IMR-90 (cell line): ENCODE data around the gene ADGRA3. TPM values are rescaled to one million over a fixed set of nuclear protein-coding genes. Genes with fewer than 3 reads are reported as not detected.

Source experiments
- ATAC-seq: fragments of 200-7000 bp; cut with Tn5 transposase; 2 replicates; pipeline ENCODE4 v1.9.1; 2020; ENCODE audit warnings: low read depth, mild to moderate bottlenecking, moderate library complexity
- BruUV-seq: library from RNA; stranded (reverse); fragments of 400-500 nt; replicated peaks from 2 replicates; lab custom pipeline; 2021; lab: Mats Ljungman, UMichigan
- CTCF ChIA-PET: fragments of 300-600 bp; formaldehyde crosslinking; extraction: SDS; loops from one replicate; lab custom pipeline; 2021; ENCODE audit warnings: antibody characterized with exemption; lab: Yijun Ruan, JAX
- POLR2A ChIA-PET: fragments of 300-600 bp; sonication (Branson Sonifier 250); formaldehyde crosslinking; loops from one replicate; lab custom pipeline; 2022; ENCODE audit warnings: antibody characterized with exemption; ENCODE audit not compliant: unreplicated experiment; lab: Charles Lee
- DNase-seq: peaks from one replicate; pipeline ENCODE4 v3.0.0; 2013
- H2AFZ ChIP-seq: replicated peaks from 2 replicates; pipeline ENCODE3; 2013; ENCODE audit warnings: low read length, mild to moderate bottlenecking; ENCODE audit not compliant: poor library complexity
- H2AK5ac ChIP-seq: 2 replicates; pipeline ENCODE4 v1.6.1; 2013; ENCODE audit warnings: low read depth, low read length, inconsistent platforms
- H2AK9ac ChIP-seq: replicated peaks from 2 replicates; pipeline ENCODE3; 2013; ENCODE audit warnings: mild to moderate bottlenecking, low read depth, low read length, moderate library complexity; ENCODE audit not compliant: poor library complexity
- H2BK120ac ChIP-seq: 2 replicates; pipeline ENCODE4 v1.6.1; 2013; ENCODE audit warnings: low read depth, low read length, inconsistent platforms
- H2BK15ac ChIP-seq: 3 replicates; pipeline ENCODE4 v1.6.1; 2013; ENCODE audit warnings: low read depth, low read length, inconsistent platforms
- H2BK20ac ChIP-seq: 2 replicates; pipeline ENCODE4 v1.6.1; 2013; ENCODE audit warnings: low read depth, mild to moderate bottlenecking, inconsistent platforms, low read length, moderate library complexity
- H2BK5ac ChIP-seq: 2 replicates; pipeline ENCODE4 v1.6.1; 2013; ENCODE audit warnings: mild to moderate bottlenecking, low read depth, low read length, inconsistent platforms; ENCODE audit not compliant: poor library complexity, severe bottlenecking
- H3K14ac ChIP-seq: replicated peaks from 2 replicates; pipeline ENCODE4 v1.6.1; 2013; ENCODE audit warnings: low read depth, low read length, inconsistent platforms
- H3K18ac ChIP-seq: 2 replicates; pipeline ENCODE4 v1.6.1; 2013; ENCODE audit warnings: low read depth, low read length, control low read depth
- H3K23ac ChIP-seq: 2 replicates; pipeline ENCODE4 v1.6.1; 2013; ENCODE audit warnings: low read depth, low read length, inconsistent platforms
- H3K27ac ChIP-seq: 2 replicates; pipeline ENCODE4 v1.5.1; 2013; ENCODE audit warnings: mild to moderate bottlenecking, control low read depth, low read length; ENCODE audit not compliant: insufficient read depth
- H3K27me3 ChIP-seq: 2 replicates; pipeline ENCODE4 v1.6.1; 2013; ENCODE audit warnings: low read length; ENCODE audit not compliant: control insufficient read depth, insufficient read depth
- H3K36me3 ChIP-seq: 2 replicates; pipeline ENCODE4 v1.6.1; 2013; ENCODE audit warnings: low read length, mixed read lengths; ENCODE audit not compliant: control insufficient read depth, insufficient read depth
- H3K4ac ChIP-seq: 2 replicates; pipeline ENCODE4 v1.6.1; 2013; ENCODE audit warnings: low read depth, low read length, inconsistent platforms
- H3K4me1 ChIP-seq: 2 replicates; pipeline ENCODE4 v1.6.1; 2013; ENCODE audit warnings: low read length, mixed read lengths; ENCODE audit not compliant: control insufficient read depth, insufficient read depth
- H3K4me2 ChIP-seq: 2 replicates; pipeline ENCODE4 v1.6.1; 2013; ENCODE audit warnings: low read depth, mild to moderate bottlenecking, control low read depth, low read length, moderate library complexity
- H3K4me3 ChIP-seq: 2 replicates; pipeline ENCODE4 v1.5.1; 2013; ENCODE audit warnings: low read depth, mild to moderate bottlenecking, control low read depth, low read length, moderate library complexity; ENCODE audit not compliant: insufficient read depth
- H3K56ac ChIP-seq: 2 replicates; pipeline ENCODE4 v1.6.1; 2013; ENCODE audit warnings: low read length, inconsistent platforms; ENCODE audit not compliant: insufficient read depth; ENCODE audit errors: extremely low read depth
- H3K79me1 ChIP-seq, 2 experiments: 2 replicates each; pipeline ENCODE4 v1.6.1; 2013; ENCODE audit warnings: low read length in 2 of 2, inconsistent platforms in 1 of 2, low read depth in 1 of 2
- H3K9ac ChIP-seq: 2 replicates; pipeline ENCODE4 v1.6.1; 2013; ENCODE audit warnings: low read depth, low read length, control low read depth
- H3K9me1 ChIP-seq: 2 replicates; pipeline ENCODE4 v1.6.1; 2013; ENCODE audit warnings: low read length, inconsistent platforms; ENCODE audit not compliant: insufficient read depth
- H3K9me3 ChIP-seq: 2 replicates; pipeline ENCODE4 v1.6.1; 2013; ENCODE audit warnings: low read length; ENCODE audit not compliant: control insufficient read depth, insufficient read depth
- H4K20me1 ChIP-seq: 2 replicates; pipeline ENCODE4 v1.6.1; 2013; ENCODE audit warnings: low read length, inconsistent platforms; ENCODE audit not compliant: insufficient read depth
- H4K5ac ChIP-seq: 2 replicates; pipeline ENCODE4 v1.6.1; 2013; ENCODE audit warnings: mild to moderate bottlenecking, low read depth, low read length, control low read depth
- H4K8ac ChIP-seq, 2 experiments: 2 replicates each; pipeline ENCODE4 v1.6.1; 2013; ENCODE audit warnings: low read depth in 2 of 2, low read length in 2 of 2, control low read depth in 1 of 2, inconsistent platforms in 1 of 2
- H4K91ac ChIP-seq: 2 replicates; pipeline ENCODE4 v1.6.1; 2013; ENCODE audit warnings: low read depth, low read length, inconsistent platforms; ENCODE audit not compliant: insufficient read depth
- WGBS, 2 experiments: methylation state at CpG; one replicate each; pipeline versions ENCODE4 v1.1.5 to v1.1.7; 2013; ENCODE audit warnings: missing lambda C conversion rate in 2 of 2; ENCODE audit not compliant: insufficient read length in 1 of 2; ENCODE audit errors: extremely low coverage in 2 of 2; 5-methylcytosine and 5-hydroxymethylcytosine counted together
- dilution Hi-C: fragments of 300-500 bp; cut with HindIII; formaldehyde crosslinking; loops from one replicate; pipeline ENCODE4 v1.14.3; 2018; ENCODE audit warnings: low sequenced_read_pairs; ENCODE audit not compliant: unreplicated experiment
- in situ Hi-C: fragments of 300-500 bp; cut with MboI; formaldehyde crosslinking; loops from 3 replicates; pipeline ENCODE4 v1.14.3; 2019; ENCODE audit warnings: low sequenced_read_pairs, inconsistent platforms, mixed read lengths
- intact Hi-C: fragments of 100-400 bp; cut with micrococcal nuclease; formaldehyde crosslinking; loops from 2 replicates; pipeline ENCODE4 v1.10.0; 2022
- polyA plus RNA-seq, 3 experiments: library from polyadenylated mRNA; depleted of rRNA; stranded (reverse); fragments of >200 nt; gene quantifications; 2 replicates each; pipeline ENCODE4 v1.2.3, GENCODE V29; 2012; ENCODE audit warnings: low replicate concordance in 1 of 3
- total RNA-seq: library from RNA; depleted of rRNA; stranded (reverse); fragments of >200 nt; gene quantifications from 2 replicates; pipeline ENCODE4 v1.2.3, GENCODE V29; 2012; rRNA removed
- TF ChIP-seq, protein P1 (sequence below): fragments of 150-350 bp; IDR thresholded peaks from 2 replicates; pipeline ENCODE4 v1.6.1; 2017; ENCODE audit warnings: mild to moderate bottlenecking, antibody characterized with exemption, low read length, low read depth

The ADGRA3 gene
- total and polyA plus RNA-seq, 2 of the 4 experiments (the other 2 are of a cell fraction), result 20.1 to 28.0 TPM

DNA sequence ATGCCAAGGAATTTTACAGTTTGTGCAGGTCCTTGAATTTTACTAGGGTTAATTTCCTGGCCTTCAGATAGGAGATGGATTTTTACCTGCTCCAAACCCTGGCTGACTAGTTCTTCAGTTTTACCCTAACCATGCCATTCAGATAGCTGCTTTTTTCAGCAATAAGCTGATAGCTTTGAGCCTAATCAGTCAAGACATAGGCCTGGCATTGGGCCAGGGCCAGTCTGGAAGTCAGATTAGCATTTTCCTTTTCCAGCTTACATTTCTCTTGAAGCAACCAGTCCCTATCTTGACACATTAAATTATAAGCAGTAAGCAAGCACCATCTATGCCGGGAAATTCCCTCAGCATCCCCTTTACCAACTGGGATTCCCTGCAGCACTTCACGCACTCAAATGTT, 177.1 kb downstream of the ADGRA3 start:
- BruUV-seq, result no TSS peak
- in situ Hi-C loops, result no loop called here
- H4K5ac ChIP-seq, result no peak overlapping the region

More for the DNA sequence above, 177.1 kb downstream of the ADGRA3 start:
- dilution Hi-C loops (no loop called here), intact Hi-C loops (no loop called here)
- Histone ChIP-seq H3K23ac (no peak overlapping the region), H3K27ac (no peak overlapping the region), H3K79me1 (no peaks in the 10 kb centered on the region), H3K14ac (no peak overlapping the region), H2AFZ (no peak overlapping the region), H2BK120ac (no peak overlapping the region), H2BK5ac (no peak overlapping the region), H2AK5ac (no peak overlapping the region), H3K18ac (no peak overlapping the region), H3K36me3 (no peaks in the 10 kb centered on the region), H4K91ac (no peak overlapping the region), H3K4me3 (no peak overlapping the region), H3K9me1 (no peaks in the 10 kb centered on the region), H4K20me1 (no peaks in the 10 kb centered on the region), H3K4me1 (no peaks in the 10 kb centered on the region), H2BK15ac (no peak overlapping the region), H2AK9ac (no peak overlapping the region), H3K4me2 (no peak overlapping the region), H3K4ac (no peak overlapping the region), H3K9me3 (no peaks in the 10 kb centered on the region), H3K9ac (no peak overlapping the region), H3K27me3 (no peaks in the 10 kb centered on the region), H2BK20ac (no peak overlapping the region), H4K8ac (no peak overlapping the region), H3K56ac (no peak overlapping the region)
- WGBS, 2 experiments, result 60% methylated on average over 2 of the region's 2 CpGs; no CpG with 5 or more reads in 1 of the 2 experiments
- ChIA-PET CTCF (no interaction called here), POLR2A (no interaction called here)
- ATAC-seq (no peak), DNase-seq (no peak)
- TF ChIP-seq, protein P1, sequence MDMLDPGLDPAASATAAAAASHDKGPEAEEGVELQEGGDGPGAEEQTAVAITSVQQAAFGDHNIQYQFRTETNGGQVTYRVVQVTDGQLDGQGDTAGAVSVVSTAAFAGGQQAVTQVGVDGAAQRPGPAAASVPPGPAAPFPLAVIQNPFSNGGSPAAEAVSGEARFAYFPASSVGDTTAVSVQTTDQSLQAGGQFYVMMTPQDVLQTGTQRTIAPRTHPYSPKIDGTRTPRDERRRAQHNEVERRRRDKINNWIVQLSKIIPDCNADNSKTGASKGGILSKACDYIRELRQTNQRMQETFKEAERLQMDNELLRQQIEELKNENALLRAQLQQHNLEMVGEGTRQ, result no peak

Other genes starting within 250 kb of the ADGRA3 start
- gene GBA3, start 176.9 kb upstream of the ADGRA3 start, total RNA-seq, result not detected in 2 replicates
- gene GBA3, start 176.9 kb upstream of the ADGRA3 start, polyA plus RNA-seq (2012; rRNA removed), result not detected in 2 replicates